GM21360 (cell line): ENCODE results near the gene OTUD5.

Experiments
- ATAC-seq: cut with Tn5 transposase; IDR thresholded peaks from one replicate; pipeline ENCODE4 v1.9.1; 2021; ENCODE audit warnings: mild to moderate bottlenecking, moderate library complexity; ENCODE audit not compliant: unreplicated experiment

The OTUD5 gene

DNA sequence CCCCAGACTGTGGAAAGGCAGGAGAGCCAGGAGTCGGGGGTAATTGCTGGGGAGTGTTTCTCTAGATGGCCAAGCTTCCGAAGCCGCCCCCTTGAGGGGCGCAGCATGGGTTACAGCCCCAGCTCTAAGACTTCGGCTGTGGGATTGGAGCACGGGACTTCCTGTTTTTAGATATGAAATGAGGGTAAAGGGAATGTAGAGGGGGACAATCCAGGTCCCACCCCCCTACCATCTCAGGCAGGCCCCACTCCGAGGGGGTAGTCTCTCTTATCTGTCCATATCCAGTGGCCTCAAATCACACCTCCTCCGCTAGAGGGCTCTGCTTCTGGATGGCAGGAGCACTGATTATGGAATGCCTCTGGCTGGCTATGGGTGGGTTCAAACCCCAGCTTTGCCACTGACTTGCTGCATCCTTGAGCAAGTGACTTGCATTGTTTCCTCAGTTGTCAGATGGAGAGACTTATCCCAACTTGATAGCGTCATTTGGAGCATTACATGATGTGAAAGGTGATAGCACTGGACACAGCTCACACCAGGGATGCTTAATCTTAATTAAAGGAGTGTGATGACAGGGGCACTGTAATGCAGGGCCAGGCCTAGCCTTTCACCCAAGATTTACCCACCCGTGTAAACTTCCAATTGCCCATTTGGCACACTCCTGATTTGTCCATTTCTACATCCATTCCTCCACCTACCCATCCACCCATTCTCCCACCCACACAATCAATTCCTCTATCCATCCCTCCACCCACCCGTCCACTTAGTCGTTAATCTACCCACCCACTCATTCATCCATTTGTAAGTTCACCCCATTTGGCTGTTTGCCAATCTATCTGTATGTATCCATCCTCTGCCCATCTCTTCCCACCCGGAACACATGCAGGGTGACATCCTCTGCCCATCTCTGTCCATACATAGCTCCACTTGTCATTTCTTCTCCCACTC is 15.1 kb upstream of the OTUD5 start:
- no peak for ATAC-seq

DNA sequence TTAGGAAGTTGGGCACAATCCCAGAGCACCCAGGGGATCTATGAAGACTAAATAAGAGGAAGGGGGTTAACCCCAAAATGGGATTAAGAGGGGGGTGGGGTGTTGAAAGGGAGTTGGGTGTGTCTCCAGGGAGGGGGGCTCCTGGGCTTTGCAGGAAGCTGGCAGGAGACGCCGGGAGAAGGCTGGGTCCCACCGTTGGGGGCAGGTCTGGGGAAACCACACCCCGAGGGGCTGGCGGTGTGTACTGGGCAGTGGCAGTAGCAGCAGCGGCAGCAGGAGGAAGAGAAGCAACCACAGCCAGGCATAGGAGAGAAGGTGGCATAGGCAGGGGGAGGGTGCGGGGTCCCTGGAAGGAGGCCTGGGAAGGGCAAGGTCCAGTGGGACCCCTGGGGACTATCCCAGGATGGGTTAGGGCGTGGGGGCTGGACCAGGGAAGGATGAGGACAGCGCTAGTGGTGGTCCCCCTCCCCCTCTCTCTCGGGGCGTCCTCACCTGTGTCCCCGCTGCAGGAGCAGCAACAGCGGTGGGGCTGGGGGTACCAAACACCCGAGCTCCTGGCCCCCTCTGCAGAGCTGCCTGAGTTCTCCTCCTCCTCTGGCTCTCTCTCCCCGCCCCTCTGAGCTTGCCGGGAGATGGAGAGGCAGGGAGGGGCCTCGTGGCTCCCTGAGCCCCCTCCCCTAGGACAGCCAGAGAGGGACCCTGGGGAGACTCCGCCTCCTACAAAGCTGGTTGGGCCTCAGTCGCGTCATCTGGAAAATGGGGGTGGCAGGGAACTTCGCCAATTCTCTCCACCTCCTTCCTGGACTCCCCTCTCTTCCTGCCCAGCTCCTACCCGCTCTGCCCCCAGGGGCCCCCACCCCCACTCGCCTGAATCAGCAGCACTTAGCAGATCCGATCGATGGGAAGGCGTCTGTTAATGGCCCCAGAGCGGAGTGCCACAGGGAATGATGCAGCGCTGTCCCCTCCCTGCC is 14.1 kb upstream of the OTUD5 start, which contains the start of gene KCND1:
Gene KCND1 (minus strand): TSS at position 596 of the 971 bp plus-strand sequence. CDS start 1,573 bp downstream, outside the sequence.
- ATAC-seq, result no peak

DNA sequence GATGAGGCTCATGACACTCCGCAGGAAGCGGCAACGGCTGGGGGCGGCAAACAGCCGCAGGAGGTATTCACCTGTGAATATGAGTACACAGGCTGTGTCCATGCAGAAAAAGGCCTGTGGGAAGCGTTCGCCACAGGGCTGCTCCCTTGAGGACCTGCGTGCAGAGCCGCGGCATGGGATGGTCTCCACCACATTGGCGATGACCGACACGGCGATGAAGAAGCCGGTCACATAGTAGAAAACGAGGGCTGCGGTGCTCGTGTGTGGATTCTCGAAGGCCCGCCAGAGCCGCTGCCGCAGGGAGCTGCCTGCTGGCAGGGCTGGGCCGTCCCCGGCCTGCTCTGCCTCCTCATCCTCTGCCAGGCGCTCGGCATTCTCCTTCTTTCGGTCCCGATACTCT is 12.1 kb upstream of the OTUD5 start:
- no peak for ATAC-seq

DNA sequence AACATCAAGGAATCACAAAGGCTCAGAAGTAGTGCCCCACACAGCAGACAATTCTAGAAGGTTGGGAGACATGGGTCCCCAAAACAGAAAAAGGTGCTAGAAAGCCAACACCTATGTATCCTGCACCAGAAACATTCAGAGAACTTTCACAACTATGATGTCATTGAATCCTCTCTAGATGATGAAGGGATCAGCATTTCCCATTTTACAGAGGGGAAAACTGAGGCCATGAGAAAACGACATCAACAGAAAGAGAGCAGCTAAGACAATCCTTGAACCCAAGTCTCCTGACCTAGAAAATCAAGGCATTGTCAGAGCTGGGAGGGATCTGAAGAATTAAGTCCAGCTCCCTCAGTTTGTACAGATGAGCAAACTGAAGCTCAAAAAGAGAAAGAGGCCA is 11.0 kb upstream of the OTUD5 start:
- ATAC-seq, result no peak

DNA sequence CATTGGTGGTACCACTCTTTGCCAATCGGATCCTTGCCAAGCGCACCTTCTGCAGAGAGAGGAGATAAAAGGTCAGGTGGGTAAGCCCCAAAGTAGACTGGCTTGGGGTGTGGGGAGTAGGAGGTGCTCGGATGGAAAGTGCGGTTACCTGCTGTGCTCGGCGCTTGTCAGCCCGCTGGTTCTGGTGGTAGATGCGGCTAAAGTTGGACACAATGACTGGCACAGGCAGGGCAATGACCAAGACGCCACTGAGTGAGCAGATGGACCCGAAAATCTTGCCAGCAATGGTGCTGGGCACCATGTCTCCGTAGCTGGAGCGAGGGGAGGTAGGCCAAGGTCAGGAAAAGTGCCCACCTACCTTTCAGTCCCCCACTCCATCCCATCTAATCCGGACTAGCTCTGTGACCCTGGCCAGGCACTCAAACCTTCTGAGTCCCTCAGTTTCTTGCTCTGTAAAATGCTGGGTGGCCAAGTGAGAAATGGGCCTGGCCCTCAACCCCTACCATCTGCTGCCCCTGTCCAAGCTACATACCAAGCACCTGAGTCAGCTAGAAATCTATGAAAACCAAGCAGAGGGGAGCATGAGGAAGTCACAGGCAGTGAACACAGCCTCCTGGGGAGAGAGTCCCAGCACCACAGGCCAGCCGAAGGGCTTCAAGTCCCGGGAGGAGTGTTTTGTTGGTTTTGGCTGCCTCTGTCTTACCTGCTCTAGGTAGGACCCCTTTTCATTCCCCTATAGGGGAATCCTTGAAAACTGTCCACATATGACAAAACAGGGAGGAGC is 9.6 kb upstream of the OTUD5 start:
- ATAC-seq, result no peak

DNA sequence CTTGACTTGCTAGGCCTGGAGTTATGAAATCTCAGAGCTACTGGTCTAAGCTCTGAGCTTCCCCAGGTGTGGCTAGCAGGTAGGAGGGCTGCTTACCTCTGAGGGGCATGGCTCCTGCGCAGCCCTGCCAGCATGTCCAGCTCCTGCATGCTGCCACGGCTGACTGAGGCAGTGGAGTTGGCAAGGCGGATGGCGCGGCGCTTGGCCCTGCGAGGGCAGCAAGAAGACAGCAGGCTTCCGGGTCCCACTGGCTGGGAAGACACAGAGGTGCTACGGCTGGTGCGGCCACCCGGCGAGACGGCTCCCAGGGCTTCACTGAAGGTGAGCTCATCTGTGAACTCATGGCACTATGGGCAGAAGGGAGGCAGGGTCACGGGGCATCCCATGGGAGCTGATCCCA is 8.6 kb upstream of the OTUD5 start:
- no peak for ATAC-seq

DNA sequence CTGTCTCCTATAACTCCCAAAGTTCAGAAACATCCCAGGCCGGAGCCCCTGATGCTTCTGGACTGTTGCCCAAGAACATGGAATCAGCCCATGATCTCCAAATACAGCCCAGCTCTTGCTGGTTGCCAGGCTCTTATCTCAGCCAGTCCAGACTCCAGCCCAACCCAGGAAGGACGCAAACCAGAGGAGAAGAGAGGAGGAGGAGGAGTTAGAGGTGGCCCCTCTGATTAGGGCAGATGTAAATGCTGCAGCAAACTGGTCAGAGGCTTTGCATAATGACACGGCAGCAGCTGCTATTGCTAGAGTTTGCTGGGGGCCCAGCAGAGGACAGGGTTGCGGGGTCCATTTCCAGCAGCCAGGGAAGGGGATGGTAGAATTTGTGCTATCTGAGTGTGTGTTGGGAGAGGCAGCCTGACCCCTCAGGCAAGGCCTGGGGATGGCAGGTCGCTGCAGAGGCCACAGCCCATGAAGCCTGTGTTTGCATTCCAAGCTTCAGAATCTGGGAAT is 4.2 kb upstream of the OTUD5 start:
- ATAC-seq, result no peak

DNA sequence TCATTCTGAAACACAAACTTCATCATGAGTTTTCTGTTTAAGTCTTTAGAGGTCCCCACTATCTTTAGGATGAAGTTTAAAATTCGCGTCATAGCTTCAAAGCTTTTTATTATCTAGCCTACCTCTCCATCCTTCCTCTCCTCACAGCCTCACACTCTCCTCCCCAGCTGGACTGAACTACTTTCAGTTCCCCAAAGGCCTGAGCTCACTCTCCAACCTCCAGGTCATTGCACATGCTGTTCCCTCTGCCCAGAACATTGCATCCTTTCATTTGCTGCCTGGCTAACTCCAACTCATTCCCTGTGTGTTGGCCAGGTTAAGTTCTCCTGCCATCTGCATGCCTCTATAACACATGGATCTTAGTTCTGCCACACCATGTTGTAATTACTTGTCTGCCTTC is 2.9 kb upstream of the OTUD5 start:
- no peak for ATAC-seq

DNA sequence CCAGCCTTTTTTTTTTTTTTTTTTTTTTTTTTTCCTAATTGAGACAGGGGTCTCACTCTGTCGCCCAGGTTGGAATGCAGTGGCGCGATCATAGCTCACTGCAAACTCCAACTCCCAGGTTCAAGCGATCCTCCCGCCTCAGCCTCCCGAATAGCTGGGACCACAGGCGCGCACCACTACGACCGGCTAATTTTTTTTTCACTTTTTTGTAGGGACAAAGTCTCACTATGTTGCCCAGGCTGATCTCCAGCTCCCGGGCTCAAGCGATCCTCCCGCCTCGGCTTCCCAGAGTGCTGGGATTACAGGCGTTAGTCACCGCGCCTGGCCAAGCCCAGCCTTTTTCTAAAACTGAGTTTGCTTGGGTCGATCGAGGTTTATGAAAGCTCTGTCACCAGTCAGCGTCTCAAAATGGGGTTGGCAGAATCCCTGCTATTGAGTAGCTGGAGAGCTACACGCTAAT is 1.3 kb upstream of the OTUD5 start:
- ATAC-seq, result no peak

DNA sequence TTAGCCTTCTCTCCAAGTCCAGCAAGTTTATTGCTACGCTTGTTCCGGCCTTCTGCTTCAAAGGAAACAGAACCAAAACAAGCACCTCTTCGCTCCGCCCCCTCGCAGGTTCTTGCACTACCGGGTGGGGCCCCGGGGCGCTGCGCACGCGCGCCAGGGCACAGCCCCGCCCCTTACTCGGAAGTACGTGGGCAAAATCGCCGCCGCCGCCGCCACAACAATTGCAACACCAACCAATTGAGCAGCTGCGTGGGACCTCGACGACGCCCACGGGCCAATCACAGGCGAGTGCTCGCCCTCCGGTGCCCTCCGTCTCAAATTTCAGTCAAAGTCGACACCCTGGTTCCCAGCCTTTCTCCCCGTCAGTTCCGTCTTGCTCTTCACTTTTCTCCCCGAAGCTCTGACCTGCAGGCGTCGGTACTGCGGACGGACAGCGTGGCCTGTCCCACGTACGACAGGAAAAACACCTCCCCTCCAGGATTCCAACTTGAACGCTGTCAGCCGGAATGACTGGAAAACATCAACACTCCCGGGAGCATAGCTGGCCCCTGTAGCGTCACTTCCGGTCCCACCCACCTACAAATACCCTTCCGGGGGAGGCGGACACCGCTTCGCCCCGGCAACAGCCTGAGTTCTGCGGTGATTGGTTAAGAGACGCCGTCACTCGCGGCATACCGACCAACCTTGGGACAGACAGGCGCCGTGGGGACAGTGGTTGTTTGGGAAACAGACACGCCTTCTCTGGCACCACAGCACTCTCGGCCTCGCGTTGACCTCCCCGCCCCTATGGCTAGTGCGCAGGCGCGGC is 624 bp upstream of the OTUD5 start:
- peak; percentile 73 for ATAC-seq

DNA sequence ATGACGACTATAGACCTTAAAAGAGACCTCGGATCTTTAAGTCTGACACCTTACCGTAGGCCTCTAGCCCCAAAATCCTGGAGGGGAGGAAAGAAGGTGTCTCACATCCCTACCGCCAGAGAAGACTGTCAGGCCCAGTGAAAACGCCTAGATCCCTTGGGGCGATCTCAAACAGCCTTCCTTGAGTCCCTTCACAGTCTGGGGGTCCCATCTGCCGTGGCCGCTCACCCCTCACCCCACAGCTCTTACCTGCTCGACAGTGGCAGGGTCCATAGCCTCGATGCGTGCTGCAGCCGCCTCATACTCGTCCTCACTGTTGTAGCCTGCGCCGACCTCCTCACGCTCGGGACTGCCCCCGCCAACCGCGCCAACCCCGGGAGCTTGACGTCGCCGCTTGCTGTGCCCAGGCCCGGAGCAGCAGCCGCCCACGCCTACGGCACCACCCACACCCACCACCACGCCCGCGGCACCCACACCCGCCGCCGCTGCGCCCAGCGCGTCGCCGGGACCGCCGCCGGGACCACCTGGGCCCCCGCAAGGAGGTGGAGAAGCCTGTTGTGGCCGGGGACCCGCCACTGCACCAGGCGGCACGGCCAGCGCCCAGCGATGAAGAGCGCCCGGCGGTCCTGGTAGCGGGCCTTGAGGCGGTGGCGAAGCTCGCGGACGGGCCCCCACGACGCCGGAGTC is 536 bp downstream of the OTUD5 start:
- no peak for ATAC-seq

DNA sequence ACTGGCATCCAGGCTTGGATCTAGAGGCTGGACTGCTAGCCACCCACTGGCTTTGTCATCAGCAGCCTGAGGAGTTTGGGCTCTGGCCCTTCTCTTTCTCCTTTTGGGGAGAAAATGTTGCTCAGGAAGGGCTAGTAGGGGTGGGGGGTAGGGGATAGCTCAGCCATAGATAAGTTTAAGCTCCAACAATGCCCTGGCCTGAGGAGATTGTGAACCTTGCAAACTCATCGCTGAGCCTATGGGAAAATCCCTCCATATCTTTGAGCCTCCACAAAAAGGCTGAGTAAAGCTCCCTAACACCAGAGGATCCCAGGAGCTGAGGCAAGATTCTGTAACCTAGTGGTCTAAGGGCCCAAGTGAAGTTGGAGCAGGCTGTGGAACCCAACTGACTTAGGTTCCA is 8.8 kb downstream of the OTUD5 start:
- ATAC-seq, result no peak

DNA sequence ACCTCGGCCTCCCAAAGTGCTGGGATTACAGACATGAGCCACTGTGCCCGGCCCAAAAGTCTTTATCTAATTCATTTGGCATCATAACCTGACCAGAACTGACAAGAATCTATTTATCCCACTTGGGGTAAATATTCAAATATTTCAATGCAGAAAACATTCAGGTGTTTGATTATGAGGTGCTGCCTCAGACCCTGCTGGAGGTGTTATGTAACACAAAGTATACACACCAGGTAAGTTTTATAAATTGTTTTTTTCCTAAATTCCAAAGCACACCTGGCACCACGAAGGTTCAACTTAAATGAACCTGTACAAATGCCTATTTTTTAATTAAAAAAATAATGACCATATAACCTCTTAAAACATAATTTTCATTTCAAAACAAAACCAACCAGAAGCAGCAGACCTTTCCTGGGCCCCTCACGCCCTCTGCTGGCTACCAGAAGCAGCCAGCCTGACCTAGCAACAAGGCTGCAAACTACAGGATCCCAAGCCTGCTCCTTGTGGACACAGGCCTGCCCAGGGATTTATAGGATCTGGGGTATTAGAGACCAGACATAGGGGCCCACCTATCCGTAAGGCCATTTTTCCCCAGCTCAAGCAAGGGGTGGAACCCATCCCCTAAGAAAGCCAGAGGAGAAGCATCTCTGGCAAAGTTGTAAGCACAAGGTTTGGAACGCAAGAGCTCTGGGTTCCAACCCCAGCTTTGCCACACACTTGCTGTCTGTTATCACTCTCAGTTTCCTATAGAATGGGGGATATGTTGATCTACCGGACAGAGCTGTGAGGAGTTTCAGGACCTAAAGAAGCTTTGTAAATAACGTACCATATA is 11.7 kb downstream of the OTUD5 start:
- ATAC-seq, result no peak

DNA sequence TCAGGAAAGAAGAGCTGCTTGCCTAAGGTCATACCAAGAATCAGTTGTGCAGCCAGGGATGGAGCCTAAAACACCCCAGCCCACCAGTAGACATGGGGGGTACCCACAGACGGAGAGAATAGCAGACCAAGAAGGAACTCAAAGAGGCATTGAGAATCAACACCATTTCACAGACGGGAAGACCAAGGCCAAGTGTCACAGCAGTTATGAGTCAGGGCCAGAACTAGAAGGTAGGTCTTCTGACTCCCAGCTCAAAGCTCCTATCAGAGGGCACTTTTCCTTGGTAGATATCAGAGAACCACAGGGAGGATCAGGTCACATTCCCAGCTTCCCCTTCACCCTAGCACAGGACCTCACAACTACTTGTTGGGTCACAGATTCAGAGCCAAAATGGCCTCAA is 14.5 kb downstream of the OTUD5 start:
- ATAC-seq, result no peak

DNA sequence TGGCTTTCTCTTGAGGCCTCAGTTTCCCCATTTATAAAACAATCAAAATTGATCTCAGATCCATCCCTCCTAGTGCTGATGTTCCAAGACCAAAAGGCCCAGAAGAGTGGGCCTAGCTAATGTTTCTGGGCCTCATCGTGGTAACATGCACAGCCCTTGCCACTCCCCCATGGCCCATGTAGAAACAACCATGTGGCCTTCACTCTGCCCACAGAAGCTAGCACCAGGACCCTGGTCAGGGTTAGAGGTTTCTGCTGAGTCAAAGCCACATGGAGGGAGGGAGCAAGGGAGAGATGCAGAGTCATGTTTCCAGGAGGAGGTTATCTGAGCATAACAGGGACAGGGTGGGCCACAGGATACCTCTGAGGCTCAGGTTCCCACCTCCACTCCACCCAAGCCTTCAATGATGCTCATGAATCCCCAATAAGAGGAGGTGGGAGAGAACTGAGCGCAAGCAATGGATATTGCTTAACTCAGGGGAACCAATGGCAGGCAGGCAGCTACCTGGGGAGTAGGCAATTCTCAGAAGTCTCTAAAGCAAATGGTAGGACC is 16.9 kb downstream of the OTUD5 start:
- no peak for ATAC-seq

DNA sequence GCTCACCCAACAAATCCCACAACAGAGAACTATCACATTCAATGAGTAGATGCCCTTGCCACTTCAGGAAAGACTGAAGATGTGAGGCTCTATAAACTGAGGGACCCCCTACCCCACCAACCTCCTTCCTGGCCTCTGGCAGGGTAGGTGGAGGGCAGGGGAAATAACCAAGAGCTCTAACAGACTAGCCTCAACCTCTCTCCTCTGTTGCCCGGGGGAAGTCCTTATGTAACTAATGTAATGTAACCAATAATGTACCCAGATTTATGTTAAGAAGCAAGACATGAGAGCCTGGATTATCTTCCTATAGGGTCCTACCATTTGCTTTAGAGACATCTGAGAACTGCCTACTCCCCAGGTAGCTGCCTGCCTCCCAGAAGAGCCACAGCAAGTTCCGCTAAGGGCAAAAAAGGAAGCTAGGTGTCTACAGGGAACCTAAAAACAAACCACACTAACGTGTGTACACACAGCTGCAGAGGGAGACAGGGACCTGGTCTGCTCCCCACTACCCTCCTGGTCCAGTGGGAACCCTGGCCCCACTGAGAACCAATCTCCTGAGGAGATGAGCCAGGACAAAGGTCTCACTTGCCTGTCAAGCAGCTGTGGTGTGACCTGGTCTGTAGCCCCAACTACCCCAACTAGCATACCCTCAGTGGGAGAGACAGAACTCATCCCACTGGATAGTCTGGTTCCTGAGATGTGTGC is 17.7 kb downstream of the OTUD5 start:
- no peak for ATAC-seq

DNA sequence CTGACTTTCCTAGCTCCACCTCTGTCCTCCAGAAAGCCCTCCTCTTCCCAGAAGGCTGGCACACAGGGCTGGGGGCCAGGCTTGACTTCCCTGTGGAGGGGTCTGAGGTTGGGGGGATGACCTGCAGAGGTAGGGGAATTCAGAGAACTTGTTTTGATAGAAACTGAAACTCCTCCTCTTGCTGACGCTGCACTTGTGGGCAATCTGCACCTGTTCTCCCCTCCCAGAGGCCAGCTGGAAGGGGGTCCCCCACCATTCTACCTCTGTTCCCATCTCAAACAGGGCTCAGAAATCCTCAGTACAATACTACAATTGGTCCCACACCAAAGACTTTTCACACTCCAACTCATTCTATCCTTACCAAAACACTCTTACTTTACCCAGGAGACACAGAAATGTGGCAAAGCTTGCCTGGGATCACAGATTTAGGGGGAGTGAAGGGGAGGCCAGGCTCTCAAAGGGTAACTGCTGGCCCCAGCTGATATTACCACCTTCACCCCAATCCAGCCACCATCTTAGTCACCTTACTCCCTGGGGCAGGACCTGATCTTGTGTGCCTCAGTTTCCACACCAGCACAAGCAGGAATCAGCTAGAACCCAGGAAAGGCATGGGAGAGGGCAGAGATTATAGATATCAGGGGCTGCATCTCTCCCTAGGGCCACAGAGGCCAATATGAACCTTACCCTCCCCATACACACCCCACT is 18.5 kb downstream of the OTUD5 start:
- ATAC-seq, result peak; percentile 46
